Measurements from ENCODE around the gene ABCA4.

Gene ABCA4

DNA sequence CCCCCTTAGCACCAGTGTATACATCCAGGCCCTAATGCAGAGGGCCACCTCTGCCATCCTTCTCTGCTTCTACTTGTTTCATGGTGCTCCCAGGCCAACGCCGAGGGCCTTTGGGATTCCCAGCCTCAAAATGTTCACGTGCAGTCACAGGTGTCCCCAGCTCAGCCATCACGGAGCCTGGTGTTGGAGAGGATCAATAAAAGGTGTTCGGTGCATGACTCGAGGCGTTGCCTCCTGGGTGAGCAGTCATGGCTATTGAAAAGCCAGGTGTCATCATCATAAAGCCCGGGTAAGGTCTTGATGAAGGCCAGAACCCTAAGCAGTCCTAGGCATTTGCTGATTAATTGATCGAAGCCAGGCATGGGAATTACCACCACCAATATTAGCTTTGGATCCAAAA, 76.1 kb downstream of the ABCA4 start:
- H3K9me3 ChIP-seq (ENCODE audit: insufficient read depth, low read depth, low read length) = no peaks in the 10 kb centered on the region
- no peak overlapping the region for H3K9ac ChIP-seq (ENCODE audit: low read depth, low read length, poor library complexity, severe bottlenecking)
- no peaks in the 10 kb centered on the region for H3K79me2 ChIP-seq (ENCODE audit: insufficient read depth, low read length)
- H3F3A ChIP-seq (ENCODE audit: low read depth) = no peaks in the 10 kb centered on the region
- H3K27me3 ChIP-seq (ENCODE audit: insufficient read depth, low read length, poor library complexity, severe bottlenecking) = no peaks in the 10 kb centered on the region
- H4K20me1 ChIP-seq (ENCODE audit: insufficient read depth, low read length, poor library complexity, severe bottlenecking) = no peaks in the 10 kb centered on the region
- TF ChIP-seq, protein P1, sequence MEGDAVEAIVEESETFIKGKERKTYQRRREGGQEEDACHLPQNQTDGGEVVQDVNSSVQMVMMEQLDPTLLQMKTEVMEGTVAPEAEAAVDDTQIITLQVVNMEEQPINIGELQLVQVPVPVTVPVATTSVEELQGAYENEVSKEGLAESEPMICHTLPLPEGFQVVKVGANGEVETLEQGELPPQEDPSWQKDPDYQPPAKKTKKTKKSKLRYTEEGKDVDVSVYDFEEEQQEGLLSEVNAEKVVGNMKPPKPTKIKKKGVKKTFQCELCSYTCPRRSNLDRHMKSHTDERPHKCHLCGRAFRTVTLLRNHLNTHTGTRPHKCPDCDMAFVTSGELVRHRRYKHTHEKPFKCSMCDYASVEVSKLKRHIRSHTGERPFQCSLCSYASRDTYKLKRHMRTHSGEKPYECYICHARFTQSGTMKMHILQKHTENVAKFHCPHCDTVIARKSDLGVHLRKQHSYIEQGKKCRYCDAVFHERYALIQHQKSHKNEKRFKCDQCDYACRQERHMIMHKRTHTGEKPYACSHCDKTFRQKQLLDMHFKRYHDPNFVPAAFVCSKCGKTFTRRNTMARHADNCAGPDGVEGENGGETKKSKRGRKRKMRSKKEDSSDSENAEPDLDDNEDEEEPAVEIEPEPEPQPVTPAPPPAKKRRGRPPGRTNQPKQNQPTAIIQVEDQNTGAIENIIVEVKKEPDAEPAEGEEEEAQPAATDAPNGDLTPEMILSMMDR (conservative IDR thresholded peaks at IDR 0.05; ENCODE audit: low read length) = no peak
- TF ChIP-seq EZH2phosphoT487 (IDR thresholded peaks at IDR 0.05; ENCODE audit: borderline replicate concordance) = no peak
- H3K4me3 ChIP-seq (ENCODE audit: low read length, poor library complexity, severe bottlenecking) = no peak overlapping the region
- H3K4me2 ChIP-seq (ENCODE audit: low read depth, low read length, poor library complexity, severe bottlenecking) = no peak overlapping the region
- no peaks in the 10 kb centered on the region for H3K9me2 ChIP-seq (replicated peaks; ENCODE audit: low read depth, low read length)
- H3K4me1 ChIP-seq (ENCODE audit: insufficient read depth, low read length, poor library complexity, severe bottlenecking) = no peaks in the 10 kb centered on the region
- H3K36me3 ChIP-seq (ENCODE audit: insufficient read depth, low read length) = no peaks in the 10 kb centered on the region
- H2AFZ ChIP-seq (ENCODE audit: low read length) = no peak overlapping the region; the same call in 1 of the 2 replicates

DNA sequence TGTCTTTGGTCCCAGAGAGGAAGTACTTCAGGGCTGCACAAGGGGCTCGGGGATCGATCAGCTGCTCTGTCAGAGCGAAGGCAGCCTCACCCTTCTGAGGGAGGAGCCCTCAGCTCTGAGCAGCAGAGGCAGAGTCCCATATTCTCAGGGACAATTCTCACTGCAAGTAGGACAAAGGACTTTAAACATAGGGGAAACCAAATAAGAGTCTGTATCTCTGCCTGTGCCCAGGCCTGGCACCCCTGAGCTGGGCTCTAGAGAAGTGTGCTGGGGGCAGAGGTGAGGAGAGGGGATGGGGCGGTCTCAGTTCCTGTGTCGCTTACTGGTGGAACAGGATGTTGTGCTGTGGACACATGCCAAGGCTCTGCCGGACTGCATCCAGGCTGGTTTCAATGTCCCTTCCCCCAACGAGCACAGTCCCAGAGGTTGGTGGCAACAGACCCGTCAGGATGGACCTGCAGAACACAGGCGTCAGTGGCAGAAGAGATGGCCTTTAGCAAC, 76.6 kb downstream of the ABCA4 start:
- peak overlapping the region; percentile 13; the same call in 1 of the 2 replicates for H2AFZ ChIP-seq (ENCODE audit: low read length)
- H3K79me2 ChIP-seq (ENCODE audit: insufficient read depth, low read length) = no peaks in the 10 kb centered on the region
- H4K20me1 ChIP-seq (ENCODE audit: insufficient read depth, low read length, poor library complexity, severe bottlenecking) = no peaks in the 10 kb centered on the region
- H3K4me1 ChIP-seq (ENCODE audit: insufficient read depth, low read length, poor library complexity, severe bottlenecking) = no peaks in the 10 kb centered on the region
- H3K4me3 ChIP-seq (ENCODE audit: low read length, poor library complexity, severe bottlenecking) = no peak overlapping the region
- TF ChIP-seq, protein P1 (conservative IDR thresholded peaks at IDR 0.05; ENCODE audit: low read length) = no peak
- TF ChIP-seq EZH2phosphoT487 (IDR thresholded peaks at IDR 0.05; ENCODE audit: borderline replicate concordance) = no peak
- H3K9me2 ChIP-seq (replicated peaks; ENCODE audit: low read depth, low read length) = no peaks in the 10 kb centered on the region
- H3K27me3 ChIP-seq (ENCODE audit: insufficient read depth, low read length, poor library complexity, severe bottlenecking) = no peaks in the 10 kb centered on the region
- H3K36me3 ChIP-seq (ENCODE audit: insufficient read depth, low read length) = no peaks in the 10 kb centered on the region
- no peaks in the 10 kb centered on the region for H3F3A ChIP-seq (ENCODE audit: low read depth)
- no peak overlapping the region for H3K4me2 ChIP-seq (ENCODE audit: low read depth, low read length, poor library complexity, severe bottlenecking)
- H3K9ac ChIP-seq (ENCODE audit: low read depth, low read length, poor library complexity, severe bottlenecking) = no peak overlapping the region
- H3K9me3 ChIP-seq (ENCODE audit: insufficient read depth, low read depth, low read length) = no peaks in the 10 kb centered on the region

DNA sequence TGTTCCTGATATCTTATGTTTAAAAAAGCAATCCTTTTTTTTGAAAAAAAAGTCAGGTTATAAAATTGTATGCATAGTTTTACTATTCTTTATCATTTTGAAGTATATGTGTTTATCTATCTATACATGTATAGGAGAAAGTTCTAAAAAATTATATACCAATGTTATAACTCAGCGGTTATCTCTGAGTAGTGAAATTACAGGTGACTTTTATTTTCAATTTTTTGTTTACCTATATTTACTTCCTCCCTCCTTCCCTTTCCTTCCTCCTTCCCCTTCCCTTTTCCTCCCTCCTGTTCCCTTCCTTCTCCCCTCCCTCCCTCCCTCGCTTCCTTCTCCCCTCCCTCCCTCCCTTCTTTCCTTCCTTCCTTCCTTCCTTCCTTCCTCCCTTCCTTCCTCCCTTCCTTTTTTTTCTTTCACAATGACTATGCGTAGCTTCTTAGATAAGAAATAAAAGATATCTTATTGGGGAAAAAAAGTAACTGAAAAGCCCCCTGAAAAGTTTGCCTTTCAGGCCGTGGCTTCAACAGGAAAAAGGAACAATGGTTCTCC, 77.1 kb downstream of the ABCA4 start:
- H3K27me3 ChIP-seq (ENCODE audit: insufficient read depth, low read length, poor library complexity, severe bottlenecking) = no peaks in the 10 kb centered on the region
- no peaks in the 10 kb centered on the region for H3K4me1 ChIP-seq (ENCODE audit: insufficient read depth, low read length, poor library complexity, severe bottlenecking)
- no peaks in the 10 kb centered on the region for H3K79me2 ChIP-seq (ENCODE audit: insufficient read depth, low read length)
- no peak for TF ChIP-seq EZH2phosphoT487 (IDR thresholded peaks at IDR 0.05; ENCODE audit: borderline replicate concordance)
- TF ChIP-seq, protein P1 (conservative IDR thresholded peaks at IDR 0.05; ENCODE audit: low read length) = no peak
- H3K4me2 ChIP-seq (ENCODE audit: low read depth, low read length, poor library complexity, severe bottlenecking) = no peak overlapping the region
- no peak overlapping the region for H3K9ac ChIP-seq (ENCODE audit: low read depth, low read length, poor library complexity, severe bottlenecking)
- H3F3A ChIP-seq (ENCODE audit: low read depth) = no peaks in the 10 kb centered on the region
- no peak overlapping the region for H3K4me3 ChIP-seq (ENCODE audit: low read length, poor library complexity, severe bottlenecking)
- H4K20me1 ChIP-seq (ENCODE audit: insufficient read depth, low read length, poor library complexity, severe bottlenecking) = no peaks in the 10 kb centered on the region
- H3K9me2 ChIP-seq (replicated peaks; ENCODE audit: low read depth, low read length) = no peaks in the 10 kb centered on the region
- H3K9me3 ChIP-seq (ENCODE audit: insufficient read depth, low read depth, low read length) = no peaks in the 10 kb centered on the region
- H2AFZ ChIP-seq (ENCODE audit: low read length) = peak overlapping the region; percentile 13; the same call in 1 of the 2 replicates
- no peaks in the 10 kb centered on the region for H3K36me3 ChIP-seq (ENCODE audit: insufficient read depth, low read length)

All from Loucy (cell line).